HEK293T (cell line): ENCODE measurements around the gene RER1.

Source experiments
- CTCF ChIA-PET: fragments of 350-600 bp; formaldehyde crosslinking; extraction: SDS; loops from one replicate; lab custom pipeline; 2021; ENCODE audit warnings: antibody characterized with exemption, inconsistent platforms; lab: Yijun Ruan, JAX
- POLR2A ChIA-PET: fragments of 350-600 bp; formaldehyde crosslinking; extraction: SDS; loops from one replicate; lab custom pipeline; 2020; ENCODE audit warnings: antibody characterized with exemption, inconsistent platforms; lab: Yijun Ruan, JAX
- DNase-seq: peaks from one replicate; pipeline ENCODE4 v3.0.0; 2012; ENCODE audit warnings: mixed read lengths; ENCODE audit errors: extremely low spot score
- ARNT ChIP-seq: fragments of 450-650 bp; IDR thresholded peaks from 2 replicates; pipeline ENCODE4 v1.6.1; 2017; ENCODE audit warnings: mild to moderate bottlenecking
- BHLHE40 ChIP-seq: fragments of 450-650 bp; IDR thresholded peaks from 2 replicates; pipeline ENCODE4 v1.6.1; 2016; ENCODE audit warnings: mild to moderate bottlenecking, moderate library complexity, borderline replicate concordance
- CTBP1 ChIP-seq: fragments of 450-650 bp; IDR thresholded peaks from 2 replicates; pipeline ENCODE4 v1.6.1; 2016; ENCODE audit warnings: borderline replicate concordance
- ELF4 ChIP-seq: fragments of 450-650 bp; IDR thresholded peaks from 2 replicates; pipeline ENCODE4 v1.6.1; 2017; ENCODE audit warnings: antibody characterized with exemption
- FOXA1 ChIP-seq: fragments of 450-650 bp; IDR thresholded peaks from 2 replicates; pipeline ENCODE4 v1.6.1; 2016; ENCODE audit warnings: mild to moderate bottlenecking
- FOXK2 ChIP-seq: fragments of 450-650 bp; IDR thresholded peaks from 2 replicates; pipeline ENCODE4 v1.6.1; 2016; ENCODE audit warnings: mild to moderate bottlenecking
- FOXM1 ChIP-seq: fragments of 450-650 bp; IDR thresholded peaks from 2 replicates; pipeline ENCODE4 v1.6.1; 2017; ENCODE audit warnings: mild to moderate bottlenecking, borderline replicate concordance
- HDGF ChIP-seq: fragments of 450-650 bp; IDR thresholded peaks from 2 replicates; pipeline ENCODE4 v1.6.1; 2017; ENCODE audit warnings: antibody characterized with exemption, borderline replicate concordance
- L3MBTL2 ChIP-seq: fragments of 450-650 bp; conservative IDR thresholded peaks from 2 replicates; pipeline ENCODE4 v1.6.1; 2016; ENCODE audit warnings: mild to moderate bottlenecking
- LEF1 ChIP-seq: fragments of 450-650 bp; IDR thresholded peaks from 2 replicates; pipeline ENCODE4 v1.6.1; 2017; ENCODE audit warnings: mild to moderate bottlenecking, borderline replicate concordance
- NFRKB ChIP-seq: fragments of 450-650 bp; IDR thresholded peaks from 2 replicates; pipeline ENCODE4 v1.6.1; 2016; ENCODE audit warnings: mild to moderate bottlenecking, moderate library complexity
- PKNOX1 ChIP-seq: fragments of 450-650 bp; IDR thresholded peaks from 2 replicates; pipeline ENCODE4 v1.6.1; 2016
- SP1 ChIP-seq: fragments of 450-650 bp; IDR thresholded peaks from 2 replicates; pipeline ENCODE4 v1.6.1; 2017
- SUZ12 ChIP-seq: fragments of 450-650 bp; IDR thresholded peaks from 2 replicates; pipeline ENCODE4 v1.6.1; 2016; ENCODE audit warnings: mild to moderate bottlenecking
- TARDBP ChIP-seq: fragments of 450-650 bp; IDR thresholded peaks from 2 replicates; pipeline ENCODE4 v1.6.1; 2016
- ZNF384 ChIP-seq: fragments of 450-650 bp; IDR thresholded peaks from 2 replicates; pipeline ENCODE4 v1.6.1; 2016

The RER1 gene

GRCh38 chr1:2353551-2354438 lies 37.8 kb upstream of the RER1 start:
- ChIA-PET CTCF (no interaction called here), POLR2A (no interaction called here)
- TF ChIP-seq HDGF (no peak), NFRKB (no peak), SP1 (no peak), TARDBP (no peak), L3MBTL2 (no peak), FOXK2 (no peak), ZNF384 (no peak), SUZ12 (no peak), ELF4 (no peak), BHLHE40 (no peak), ARNT (no peak)

GRCh38 chr1:2354511-2355372 lies 36.9 kb upstream of the RER1 start:
- no peak for DNase-seq
- TF ChIP-seq TARDBP (no peak), ZNF384 (no peak), BHLHE40 (no peak), PKNOX1 (no peak), LEF1 (no peak), SUZ12 (no peak), FOXA1 (no peak), ARNT (no peak), ELF4 (no peak)
- CTCF ChIA-PET, result no interaction called here
- POLR2A ChIA-PET, result no interaction called here

More at GRCh38 chr1:2353551-2354438, 37.8 kb upstream of the RER1 start:
- DNase-seq, result no peak

GRCh38 chr1:2355373-2356261 lies 36.0 kb upstream of the RER1 start:
- no peak for TF ChIP-seq ZNF384
- TF ChIP-seq HDGF, result no peak
- TF ChIP-seq L3MBTL2, result no peak
- TF ChIP-seq PKNOX1, result no peak
- TF ChIP-seq FOXM1, result no peak
- no peak for TF ChIP-seq BHLHE40
- no peak for TF ChIP-seq FOXA1
- no peak for TF ChIP-seq CTBP1
- no peak for TF ChIP-seq ARNT
- no peak for TF ChIP-seq FOXK2
- TF ChIP-seq SUZ12, result no peak
- TF ChIP-seq ELF4, result no peak
- no peak for TF ChIP-seq TARDBP
- ChIA-PET POLR2A (no interaction called here), CTCF (interaction anchor here (0.6 kb wide), 1 partner anchor 181 kb away, joined by 3 read pairs; no protein-coding TSS in a partner anchor)
- no peak for DNase-seq

GRCh38 chr1:2356401-2356800 lies 35.2 kb upstream of the RER1 start:
- POLR2A ChIA-PET, result no interaction called here
- no peak for DNase-seq
- CTCF ChIA-PET, result interaction anchor here (0.6 kb wide), 1 partner anchor 182 kb away, joined by 3 read pairs; no protein-coding TSS in a partner anchor
- TF ChIP-seq NFRKB (no peak), FOXA1 (no peak), L3MBTL2 (no peak), TARDBP (no peak), HDGF (no peak), SP1 (no peak), LEF1 (no peak), ELF4 (no peak), ZNF384 (no peak), FOXM1 (no peak), PKNOX1 (no peak), CTBP1 (no peak), ARNT (no peak)
